ENCODE data around the gene C1orf122.
"Not testable (repeated sequence)": the region's sequence is repeated elsewhere in the genome, so short reads cannot be mapped to it uniquely, and the experiment has no call there.

C1orf122 gene

GRCh38 chr1:37807555-37808368, at the start of gene C1orf122, which contains the start of gene YRDC:
Gene C1orf122, plus strand, starts transcription at chr1:37807790. Its CDS starts 615 bp downstream, at chr1:37808405.
Gene YRDC, minus strand, starts transcription at chr1:37808208. Its CDS starts 28 bp downstream, at chr1:37808180.
- in situ Hi-C loops (cut with MboI; ENCODE audit: low sequenced_read_pairs), result no loop called here

- in situ Hi-C loops (cut with MboI; ENCODE audit: low sequenced_read_pairs), result no loop called here
Observed at GRCh38 chr1:37759451-37759850, 48.1 kb upstream of the C1orf122 start.

- in situ Hi-C loops (cut with MboI; ENCODE audit: low sequenced_read_pairs), result no loop called here
Observed at GRCh38 chr1:37761416-37762095, 46.0 kb upstream of the C1orf122 start.

- in situ Hi-C loops (cut with MboI; ENCODE audit: low sequenced_read_pairs), result no loop called here
Observed at GRCh38 chr1:37762516-37762915, 45.1 kb upstream of the C1orf122 start.

GRCh38 chr1:37763791-37764413, 43.7 kb upstream of the C1orf122 start:
- in situ Hi-C loops (cut with MboI; ENCODE audit: low sequenced_read_pairs), result no loop called here

- in situ Hi-C loops (cut with MboI; ENCODE audit: low sequenced_read_pairs), result no loop called here
Observed at GRCh38 chr1:37764414-37764825, 43.2 kb upstream of the C1orf122 start.

- in situ Hi-C loops (cut with MboI; ENCODE audit: low sequenced_read_pairs), result no loop called here
Observed at GRCh38 chr1:37764888-37765441, 42.6 kb upstream of the C1orf122 start, which contains the start of gene EPHA10. Gene EPHA10, minus strand, starts transcription at chr1:37765120. Its CDS starts 54 bp downstream, at chr1:37765066.

- in situ Hi-C loops (cut with MboI; ENCODE audit: low sequenced_read_pairs), result no loop called here
Observed at GRCh38 chr1:37765916-37766664, 41.5 kb upstream of the C1orf122 start.

- in situ Hi-C loops (cut with MboI; ENCODE audit: low sequenced_read_pairs), result no loop called here
Observed at GRCh38 chr1:37767488-37767887, 40.1 kb upstream of the C1orf122 start.

- in situ Hi-C loops (cut with MboI; ENCODE audit: low sequenced_read_pairs), result not testable (repeated sequence)
Observed at GRCh38 chr1:37771440-37771839, 36.1 kb upstream of the C1orf122 start.

- in situ Hi-C loops (cut with MboI; ENCODE audit: low sequenced_read_pairs), result no loop called here
Observed at GRCh38 chr1:37776946-37777516, 30.6 kb upstream of the C1orf122 start.

- in situ Hi-C loops (cut with MboI; ENCODE audit: low sequenced_read_pairs), result no loop called here
Observed at GRCh38 chr1:37778654-37779053, 28.9 kb upstream of the C1orf122 start.

GRCh38 chr1:37782491-37782890, 25.1 kb upstream of the C1orf122 start:
- in situ Hi-C loops (cut with MboI; ENCODE audit: low sequenced_read_pairs), result no loop called here

- in situ Hi-C loops (cut with MboI; ENCODE audit: low sequenced_read_pairs), result no loop called here
Observed at GRCh38 chr1:37792943-37793686, 14.5 kb upstream of the C1orf122 start.

- in situ Hi-C loops (cut with MboI; ENCODE audit: low sequenced_read_pairs), result no loop called here
Observed at GRCh38 chr1:37793773-37794371, 13.7 kb upstream of the C1orf122 start, which contains the start of gene MANEAL. Gene MANEAL, plus strand, starts transcription at chr1:37793847. Its CDS starts 336 bp downstream, at chr1:37794183.

- in situ Hi-C loops (cut with MboI; ENCODE audit: low sequenced_read_pairs), result no loop called here
Observed at GRCh38 chr1:37794372-37795339, 12.9 kb upstream of the C1orf122 start.

- in situ Hi-C loops (cut with MboI; ENCODE audit: low sequenced_read_pairs), result no loop called here
Observed at GRCh38 chr1:37795340-37796125, 12.1 kb upstream of the C1orf122 start.
